GM12873 (cell line): ENCODE data around the gene NCKAP5.

Source experiments
- TF ChIP-seq, protein P1 (sequence below): IDR thresholded peaks from 2 replicates; pipeline ENCODE4 v1.5.1; 2012; ENCODE audit warnings: low read depth, mild to moderate bottlenecking, moderate library complexity, low read length, control low read depth; ENCODE audit not compliant: insufficient read depth; ENCODE audit errors: missing control alignments

NCKAP5 gene

DNA sequence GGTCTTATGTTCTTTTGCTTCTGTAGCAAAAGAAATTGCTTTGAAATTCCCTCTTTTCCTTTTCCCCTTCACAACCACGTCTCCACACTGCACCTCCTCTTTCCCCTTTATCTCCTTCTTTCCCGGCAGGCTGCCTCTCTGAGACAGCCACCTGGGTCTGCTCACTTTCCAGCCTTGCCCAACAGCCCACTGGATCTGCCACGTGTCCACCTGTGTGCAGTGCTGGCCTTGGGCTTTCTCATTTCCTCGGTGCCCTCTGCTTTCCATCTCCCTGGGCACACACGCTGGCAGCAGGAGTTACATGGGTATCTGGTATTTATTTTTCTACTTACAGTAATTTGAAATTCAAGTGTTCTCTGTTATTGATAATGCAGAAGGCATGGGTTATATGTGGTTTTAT, 684.8 kb downstream of the NCKAP5 start:
- TF ChIP-seq, protein P1, sequence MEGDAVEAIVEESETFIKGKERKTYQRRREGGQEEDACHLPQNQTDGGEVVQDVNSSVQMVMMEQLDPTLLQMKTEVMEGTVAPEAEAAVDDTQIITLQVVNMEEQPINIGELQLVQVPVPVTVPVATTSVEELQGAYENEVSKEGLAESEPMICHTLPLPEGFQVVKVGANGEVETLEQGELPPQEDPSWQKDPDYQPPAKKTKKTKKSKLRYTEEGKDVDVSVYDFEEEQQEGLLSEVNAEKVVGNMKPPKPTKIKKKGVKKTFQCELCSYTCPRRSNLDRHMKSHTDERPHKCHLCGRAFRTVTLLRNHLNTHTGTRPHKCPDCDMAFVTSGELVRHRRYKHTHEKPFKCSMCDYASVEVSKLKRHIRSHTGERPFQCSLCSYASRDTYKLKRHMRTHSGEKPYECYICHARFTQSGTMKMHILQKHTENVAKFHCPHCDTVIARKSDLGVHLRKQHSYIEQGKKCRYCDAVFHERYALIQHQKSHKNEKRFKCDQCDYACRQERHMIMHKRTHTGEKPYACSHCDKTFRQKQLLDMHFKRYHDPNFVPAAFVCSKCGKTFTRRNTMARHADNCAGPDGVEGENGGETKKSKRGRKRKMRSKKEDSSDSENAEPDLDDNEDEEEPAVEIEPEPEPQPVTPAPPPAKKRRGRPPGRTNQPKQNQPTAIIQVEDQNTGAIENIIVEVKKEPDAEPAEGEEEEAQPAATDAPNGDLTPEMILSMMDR: no peak

DNA sequence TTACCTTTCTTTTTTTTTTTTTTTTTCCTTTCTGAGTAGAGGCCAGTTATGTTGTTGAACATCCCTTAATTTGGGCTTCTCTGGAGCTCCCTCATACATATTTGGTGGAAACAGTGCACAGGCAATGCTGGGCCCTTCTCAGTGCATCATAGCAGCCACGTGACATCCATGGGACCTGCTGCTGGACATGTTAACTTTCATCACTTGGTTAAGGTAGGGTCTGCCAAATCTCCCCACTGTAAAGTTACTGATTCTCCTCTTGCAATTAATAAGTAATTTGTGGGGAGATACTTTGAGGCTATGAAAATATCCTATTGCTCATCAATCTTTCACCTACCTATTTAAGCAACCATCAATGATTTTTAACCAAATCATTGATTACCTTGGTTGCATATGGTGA, 686.7 kb downstream of the NCKAP5 start:
- TF ChIP-seq, protein P1: no peak

DNA sequence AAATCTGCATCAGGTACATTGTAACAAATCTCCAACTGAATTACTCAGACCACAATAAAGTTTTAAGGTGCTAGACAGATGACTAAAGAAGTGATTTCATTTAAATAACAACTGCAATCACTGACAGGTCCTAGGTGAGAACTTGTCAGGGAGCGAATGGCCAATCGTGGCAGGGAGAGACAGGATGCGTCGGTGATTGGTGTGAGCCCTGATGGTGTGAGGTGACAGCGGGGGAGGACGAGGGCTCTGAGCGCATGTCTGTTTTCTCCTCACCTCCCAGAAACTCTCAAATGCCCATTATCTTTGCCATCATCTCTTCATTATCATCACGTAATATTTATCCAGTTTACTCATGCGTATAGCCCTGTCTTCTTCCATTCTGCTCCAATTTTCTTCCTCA, 690.3 kb downstream of the NCKAP5 start:
- TF ChIP-seq, protein P1: no peak

DNA sequence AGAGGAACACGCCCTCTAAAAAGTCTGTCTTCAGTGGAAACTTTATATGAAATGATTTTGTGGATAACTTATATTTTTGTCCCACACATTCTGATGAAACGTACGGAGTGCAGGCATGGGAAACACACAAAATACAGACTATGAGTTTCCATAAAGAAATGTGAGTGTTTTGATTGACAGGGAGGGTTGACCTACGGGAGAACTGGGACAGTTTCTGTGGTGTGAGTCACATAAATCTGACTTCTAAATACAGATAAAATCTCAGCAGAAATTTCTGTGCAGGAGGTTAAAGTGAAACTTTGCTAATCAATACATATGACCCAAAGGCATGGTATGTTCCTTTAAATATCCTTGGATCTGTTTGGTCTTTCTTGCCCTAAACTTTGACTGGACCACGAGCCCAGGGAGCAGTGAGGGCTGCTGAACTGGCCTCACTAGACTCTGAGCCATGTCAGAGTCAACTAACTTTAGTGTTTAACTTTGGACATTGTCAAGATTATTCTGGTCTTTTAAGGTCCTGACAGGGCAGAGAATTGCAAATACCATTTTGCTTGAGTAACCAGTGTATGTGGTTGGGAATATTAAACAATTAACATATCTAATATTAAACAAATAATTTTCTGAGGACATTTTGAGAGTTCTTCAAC, 691.4 kb downstream of the NCKAP5 start:
- TF ChIP-seq, protein P1: no peak

DNA sequence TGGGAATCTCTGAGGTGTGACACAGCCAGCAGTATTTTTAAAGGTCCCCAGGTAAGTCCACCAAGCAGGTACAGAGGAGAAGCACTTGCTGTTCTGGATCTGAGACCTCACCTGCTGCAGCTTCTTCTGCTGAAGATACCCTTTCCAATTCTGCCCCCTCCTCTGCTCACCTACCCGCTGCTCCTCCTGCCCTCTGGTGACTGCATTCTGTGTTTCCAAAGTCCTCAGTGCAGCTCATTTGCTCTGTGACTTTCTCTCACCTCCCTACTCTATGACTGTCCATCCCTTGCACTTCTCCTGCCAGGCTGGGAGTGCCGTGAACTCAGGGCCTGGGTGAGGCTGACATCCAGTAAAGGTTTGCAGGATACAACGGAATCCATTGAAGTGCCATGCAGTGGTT, 693.1 kb downstream of the NCKAP5 start:
- TF ChIP-seq, protein P1: no peak

DNA sequence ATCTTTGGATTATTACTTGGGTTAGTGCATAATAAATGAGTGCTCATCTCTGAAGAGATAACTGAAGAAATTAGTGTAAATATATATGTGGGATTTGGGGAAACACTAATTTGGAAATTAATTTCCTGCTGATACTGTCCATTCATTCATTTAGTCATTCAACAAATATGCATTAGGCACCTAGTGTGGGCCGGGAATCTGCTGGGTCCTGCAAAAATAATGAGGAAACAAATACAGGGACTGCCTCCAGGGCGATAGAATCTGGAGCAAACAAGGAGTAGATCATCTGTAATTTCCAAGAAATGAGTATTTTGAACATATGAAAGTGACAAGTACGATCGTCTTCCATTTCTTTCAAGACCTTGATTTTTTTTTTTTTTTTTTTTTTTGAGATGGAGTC, 694.5 kb downstream of the NCKAP5 start:
- TF ChIP-seq, protein P1: no peak

DNA sequence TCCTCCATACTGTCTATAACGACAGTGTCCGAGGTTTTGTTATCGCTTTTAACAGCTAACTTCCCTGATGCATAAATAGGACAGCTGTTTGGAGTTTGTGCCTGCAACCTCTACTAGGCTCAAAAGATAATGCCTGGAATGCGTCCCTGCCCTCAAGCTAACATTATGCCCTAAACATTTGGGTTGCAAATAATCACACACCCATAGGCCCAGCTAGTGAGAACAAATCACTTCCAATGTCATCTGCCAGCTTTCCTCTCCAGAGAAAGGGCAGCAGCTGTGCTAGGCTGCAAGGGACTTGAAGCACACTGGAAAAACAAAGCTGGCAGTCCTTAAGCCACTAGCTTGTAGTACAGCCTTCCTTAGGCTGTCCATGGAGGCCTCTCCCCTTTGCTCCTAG, 696.4 kb downstream of the NCKAP5 start:
- TF ChIP-seq, protein P1: no peak
